IMR-90 (cell line): ENCODE data around the gene OPCML.

Experiments
- BHLHE40 ChIP-seq: fragments of 150-350 bp; IDR thresholded peaks from 2 replicates; pipeline ENCODE4 v1.6.1; 2016; ENCODE audit warnings: mild to moderate bottlenecking, low read depth, low read length
- CEBPB ChIP-seq: IDR thresholded peaks from 2 replicates; pipeline ENCODE4 v1.6.1; 2012; ENCODE audit warnings: low read depth, low read length, improper control_type of control experiment
- CHD1 ChIP-seq: IDR thresholded peaks from 2 replicates; pipeline ENCODE4 v1.6.1; 2012; ENCODE audit warnings: low read depth, low read length, improper control_type of control experiment
- FOS ChIP-seq: fragments of 150-350 bp; IDR thresholded peaks from 2 replicates; pipeline ENCODE4 v1.6.1; 2016; ENCODE audit warnings: low read depth, low read length
- MAFK ChIP-seq: IDR thresholded peaks from 2 replicates; pipeline ENCODE4 v1.6.1; 2012; ENCODE audit warnings: low read depth, low read length, improper control_type of control experiment
- MXI1 ChIP-seq: IDR thresholded peaks from 2 replicates; pipeline ENCODE4 v1.6.1; 2012; ENCODE audit warnings: low read depth, mild to moderate bottlenecking, low read length, moderate library complexity, borderline replicate concordance
- POLR2A ChIP-seq: IDR thresholded peaks from 2 replicates; pipeline ENCODE4 v1.6.1; 2012; ENCODE audit warnings: mild to moderate bottlenecking, low read depth, low read length
- RAD21 ChIP-seq: IDR thresholded peaks from 2 replicates; pipeline ENCODE4 v1.6.1; 2012; ENCODE audit warnings: low read length, improper control_type of control experiment
- RCOR1 ChIP-seq: IDR thresholded peaks from 2 replicates; pipeline ENCODE4 v1.6.1; 2012; ENCODE audit warnings: mild to moderate bottlenecking, low read length, improper control_type of control experiment; ENCODE audit not compliant: insufficient replicate concordance
- SMC3 ChIP-seq: fragments of 150-350 bp; IDR thresholded peaks from 2 replicates; pipeline ENCODE4 v1.6.1; 2016; ENCODE audit warnings: low read depth, mild to moderate bottlenecking, antibody characterized with exemption, low read length, moderate library complexity
- TF ChIP-seq, protein P1 (sequence below): conservative IDR thresholded peaks from 2 replicates; pipeline ENCODE4 v1.5.1; 2012; ENCODE audit warnings: mild to moderate bottlenecking, low read depth, low read length, improper control_type of control experiment
- TF ChIP-seq, protein P2 (sequence below): fragments of 150-350 bp; IDR thresholded peaks from 2 replicates; pipeline ENCODE4 v1.6.1; 2016; ENCODE audit warnings: low read depth, mild to moderate bottlenecking, low read length, moderate library complexity, borderline replicate concordance

DNA sequence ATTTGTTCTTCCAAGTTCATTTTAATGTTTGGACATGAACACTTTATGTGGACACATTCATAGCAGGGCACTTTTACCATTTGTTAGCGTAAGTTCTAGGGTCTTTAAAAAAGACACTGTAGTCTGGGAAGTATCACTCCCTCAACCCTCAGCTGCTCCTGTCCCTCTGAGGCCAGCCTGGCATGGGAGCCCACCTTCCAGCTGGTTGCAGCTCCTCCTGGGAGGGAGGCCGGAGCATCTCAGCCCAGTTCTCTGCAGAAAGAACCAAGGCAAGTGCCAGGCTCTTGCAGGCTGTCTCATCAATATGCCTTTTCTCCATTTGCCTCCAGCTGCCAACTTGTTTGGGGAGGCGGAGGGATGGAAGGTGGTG, 150.6 kb downstream of the OPCML start:
- TF ChIP-seq, protein P1, sequence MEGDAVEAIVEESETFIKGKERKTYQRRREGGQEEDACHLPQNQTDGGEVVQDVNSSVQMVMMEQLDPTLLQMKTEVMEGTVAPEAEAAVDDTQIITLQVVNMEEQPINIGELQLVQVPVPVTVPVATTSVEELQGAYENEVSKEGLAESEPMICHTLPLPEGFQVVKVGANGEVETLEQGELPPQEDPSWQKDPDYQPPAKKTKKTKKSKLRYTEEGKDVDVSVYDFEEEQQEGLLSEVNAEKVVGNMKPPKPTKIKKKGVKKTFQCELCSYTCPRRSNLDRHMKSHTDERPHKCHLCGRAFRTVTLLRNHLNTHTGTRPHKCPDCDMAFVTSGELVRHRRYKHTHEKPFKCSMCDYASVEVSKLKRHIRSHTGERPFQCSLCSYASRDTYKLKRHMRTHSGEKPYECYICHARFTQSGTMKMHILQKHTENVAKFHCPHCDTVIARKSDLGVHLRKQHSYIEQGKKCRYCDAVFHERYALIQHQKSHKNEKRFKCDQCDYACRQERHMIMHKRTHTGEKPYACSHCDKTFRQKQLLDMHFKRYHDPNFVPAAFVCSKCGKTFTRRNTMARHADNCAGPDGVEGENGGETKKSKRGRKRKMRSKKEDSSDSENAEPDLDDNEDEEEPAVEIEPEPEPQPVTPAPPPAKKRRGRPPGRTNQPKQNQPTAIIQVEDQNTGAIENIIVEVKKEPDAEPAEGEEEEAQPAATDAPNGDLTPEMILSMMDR, result no peak
- no peak for TF ChIP-seq CHD1
- TF ChIP-seq CEBPB, result no peak
- no peak for TF ChIP-seq POLR2A
- TF ChIP-seq, protein P2, sequence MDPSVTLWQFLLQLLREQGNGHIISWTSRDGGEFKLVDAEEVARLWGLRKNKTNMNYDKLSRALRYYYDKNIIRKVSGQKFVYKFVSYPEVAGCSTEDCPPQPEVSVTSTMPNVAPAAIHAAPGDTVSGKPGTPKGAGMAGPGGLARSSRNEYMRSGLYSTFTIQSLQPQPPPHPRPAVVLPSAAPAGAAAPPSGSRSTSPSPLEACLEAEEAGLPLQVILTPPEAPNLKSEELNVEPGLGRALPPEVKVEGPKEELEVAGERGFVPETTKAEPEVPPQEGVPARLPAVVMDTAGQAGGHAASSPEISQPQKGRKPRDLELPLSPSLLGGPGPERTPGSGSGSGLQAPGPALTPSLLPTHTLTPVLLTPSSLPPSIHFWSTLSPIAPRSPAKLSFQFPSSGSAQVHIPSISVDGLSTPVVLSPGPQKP, result no peak
- TF ChIP-seq SMC3, result no peak
- TF ChIP-seq BHLHE40, result no peak
- TF ChIP-seq FOS, result no peak
- TF ChIP-seq MXI1, result no peak
- no peak for TF ChIP-seq RCOR1
- no peak for TF ChIP-seq MAFK
- no peak for TF ChIP-seq RAD21
